IMR-90 (cell line): ENCODE results near the gene GAL3ST3. TPM values are rescaled to one million over a fixed set of nuclear protein-coding genes. Genes with fewer than 3 reads are reported as not detected.

Source experiments
- ATAC-seq: fragments of 200-7000 bp; cut with Tn5 transposase; 2 replicates; pipeline ENCODE4 v1.9.1; 2020; ENCODE audit warnings: low read depth, mild to moderate bottlenecking, moderate library complexity
- BruUV-seq: library from RNA; stranded (reverse); fragments of 400-500 nt; replicated peaks from 2 replicates; lab custom pipeline; 2021; lab: Mats Ljungman, UMichigan
- CTCF ChIA-PET: fragments of 300-600 bp; formaldehyde crosslinking; extraction: SDS; loops from one replicate; lab custom pipeline; 2021; ENCODE audit warnings: antibody characterized with exemption; lab: Yijun Ruan, JAX
- POLR2A ChIA-PET: fragments of 300-600 bp; sonication (Branson Sonifier 250); formaldehyde crosslinking; loops from one replicate; lab custom pipeline; 2022; ENCODE audit warnings: antibody characterized with exemption; ENCODE audit not compliant: unreplicated experiment; lab: Charles Lee
- DNase-seq: peaks from one replicate; pipeline ENCODE4 v3.0.0; 2013
- H2AFZ ChIP-seq: replicated peaks from 2 replicates; pipeline ENCODE3; 2013; ENCODE audit warnings: low read length, mild to moderate bottlenecking; ENCODE audit not compliant: poor library complexity
- H2AK5ac ChIP-seq: 2 replicates; pipeline ENCODE4 v1.6.1; 2013; ENCODE audit warnings: low read depth, low read length, inconsistent platforms
- H2AK9ac ChIP-seq: replicated peaks from 2 replicates; pipeline ENCODE3; 2013; ENCODE audit warnings: mild to moderate bottlenecking, low read depth, low read length, moderate library complexity; ENCODE audit not compliant: poor library complexity
- H2BK120ac ChIP-seq: 2 replicates; pipeline ENCODE4 v1.6.1; 2013; ENCODE audit warnings: low read depth, low read length, inconsistent platforms
- H2BK15ac ChIP-seq: 3 replicates; pipeline ENCODE4 v1.6.1; 2013; ENCODE audit warnings: low read depth, low read length, inconsistent platforms
- H2BK20ac ChIP-seq: 2 replicates; pipeline ENCODE4 v1.6.1; 2013; ENCODE audit warnings: low read depth, mild to moderate bottlenecking, inconsistent platforms, low read length, moderate library complexity
- H2BK5ac ChIP-seq: 2 replicates; pipeline ENCODE4 v1.6.1; 2013; ENCODE audit warnings: mild to moderate bottlenecking, low read depth, low read length, inconsistent platforms; ENCODE audit not compliant: poor library complexity, severe bottlenecking
- H3K14ac ChIP-seq: replicated peaks from 2 replicates; pipeline ENCODE4 v1.6.1; 2013; ENCODE audit warnings: low read depth, low read length, inconsistent platforms
- H3K18ac ChIP-seq: 2 replicates; pipeline ENCODE4 v1.6.1; 2013; ENCODE audit warnings: low read depth, low read length, control low read depth
- H3K23ac ChIP-seq: 2 replicates; pipeline ENCODE4 v1.6.1; 2013; ENCODE audit warnings: low read depth, low read length, inconsistent platforms
- H3K27ac ChIP-seq: 2 replicates; pipeline ENCODE4 v1.5.1; 2013; ENCODE audit warnings: mild to moderate bottlenecking, control low read depth, low read length; ENCODE audit not compliant: insufficient read depth
- H3K27me3 ChIP-seq: 2 replicates; pipeline ENCODE4 v1.6.1; 2013; ENCODE audit warnings: low read length; ENCODE audit not compliant: control insufficient read depth, insufficient read depth
- H3K36me3 ChIP-seq: 2 replicates; pipeline ENCODE4 v1.6.1; 2013; ENCODE audit warnings: low read length, mixed read lengths; ENCODE audit not compliant: control insufficient read depth, insufficient read depth
- H3K4ac ChIP-seq: 2 replicates; pipeline ENCODE4 v1.6.1; 2013; ENCODE audit warnings: low read depth, low read length, inconsistent platforms
- H3K4me1 ChIP-seq: 2 replicates; pipeline ENCODE4 v1.6.1; 2013; ENCODE audit warnings: low read length, mixed read lengths; ENCODE audit not compliant: control insufficient read depth, insufficient read depth
- H3K4me2 ChIP-seq: 2 replicates; pipeline ENCODE4 v1.6.1; 2013; ENCODE audit warnings: low read depth, mild to moderate bottlenecking, control low read depth, low read length, moderate library complexity
- H3K4me3 ChIP-seq: 2 replicates; pipeline ENCODE4 v1.5.1; 2013; ENCODE audit warnings: low read depth, mild to moderate bottlenecking, control low read depth, low read length, moderate library complexity; ENCODE audit not compliant: insufficient read depth
- H3K56ac ChIP-seq: 2 replicates; pipeline ENCODE4 v1.6.1; 2013; ENCODE audit warnings: low read length, inconsistent platforms; ENCODE audit not compliant: insufficient read depth; ENCODE audit errors: extremely low read depth
- H3K79me1 ChIP-seq, 2 experiments: 2 replicates each; pipeline ENCODE4 v1.6.1; 2013; ENCODE audit warnings: low read length in 2 of 2, inconsistent platforms in 1 of 2, low read depth in 1 of 2
- H3K9ac ChIP-seq: 2 replicates; pipeline ENCODE4 v1.6.1; 2013; ENCODE audit warnings: low read depth, low read length, control low read depth
- H3K9me1 ChIP-seq: 2 replicates; pipeline ENCODE4 v1.6.1; 2013; ENCODE audit warnings: low read length, inconsistent platforms; ENCODE audit not compliant: insufficient read depth
- H3K9me3 ChIP-seq: 2 replicates; pipeline ENCODE4 v1.6.1; 2013; ENCODE audit warnings: low read length; ENCODE audit not compliant: control insufficient read depth, insufficient read depth
- H4K20me1 ChIP-seq: 2 replicates; pipeline ENCODE4 v1.6.1; 2013; ENCODE audit warnings: low read length, inconsistent platforms; ENCODE audit not compliant: insufficient read depth
- H4K5ac ChIP-seq: 2 replicates; pipeline ENCODE4 v1.6.1; 2013; ENCODE audit warnings: mild to moderate bottlenecking, low read depth, low read length, control low read depth
- H4K8ac ChIP-seq, 2 experiments: 2 replicates each; pipeline ENCODE4 v1.6.1; 2013; ENCODE audit warnings: low read depth in 2 of 2, low read length in 2 of 2, control low read depth in 1 of 2, inconsistent platforms in 1 of 2
- H4K91ac ChIP-seq: 2 replicates; pipeline ENCODE4 v1.6.1; 2013; ENCODE audit warnings: low read depth, low read length, inconsistent platforms; ENCODE audit not compliant: insufficient read depth
- CEBPB ChIP-seq: IDR thresholded peaks from 2 replicates; pipeline ENCODE4 v1.6.1; 2012; ENCODE audit warnings: low read depth, low read length, improper control_type of control experiment
- CTCF ChIP-seq: conservative IDR thresholded peaks from 2 replicates; pipeline ENCODE4 v1.5.1; 2012; ENCODE audit warnings: mild to moderate bottlenecking, low read depth, low read length, improper control_type of control experiment
- MAFK ChIP-seq: IDR thresholded peaks from 2 replicates; pipeline ENCODE4 v1.6.1; 2012; ENCODE audit warnings: low read depth, low read length, improper control_type of control experiment
- NFE2L2 ChIP-seq: fragments of 150-350 bp; IDR thresholded peaks from 2 replicates; pipeline ENCODE4 v1.6.1; 2016; ENCODE audit warnings: low read depth, mild to moderate bottlenecking, low read length
- POLR2A ChIP-seq: IDR thresholded peaks from 2 replicates; pipeline ENCODE4 v1.6.1; 2012; ENCODE audit warnings: mild to moderate bottlenecking, low read depth, low read length
- RAD21 ChIP-seq: IDR thresholded peaks from 2 replicates; pipeline ENCODE4 v1.6.1; 2012; ENCODE audit warnings: low read length, improper control_type of control experiment
- RCOR1 ChIP-seq: IDR thresholded peaks from 2 replicates; pipeline ENCODE4 v1.6.1; 2012; ENCODE audit warnings: mild to moderate bottlenecking, low read length, improper control_type of control experiment; ENCODE audit not compliant: insufficient replicate concordance
- SMC3 ChIP-seq: fragments of 150-350 bp; IDR thresholded peaks from 2 replicates; pipeline ENCODE4 v1.6.1; 2016; ENCODE audit warnings: low read depth, mild to moderate bottlenecking, antibody characterized with exemption, low read length, moderate library complexity
- USF2 ChIP-seq: fragments of 150-350 bp; IDR thresholded peaks from 2 replicates; pipeline ENCODE4 v1.6.1; 2017; ENCODE audit warnings: mild to moderate bottlenecking, antibody characterized with exemption, low read length, low read depth
- WGBS, 2 experiments: methylation state at CpG; one replicate each; pipeline versions ENCODE4 v1.1.5 to v1.1.7; 2013; ENCODE audit warnings: missing lambda C conversion rate in 2 of 2; ENCODE audit not compliant: insufficient read length in 1 of 2; ENCODE audit errors: extremely low coverage in 2 of 2; 5-methylcytosine and 5-hydroxymethylcytosine counted together
- dilution Hi-C: fragments of 300-500 bp; cut with HindIII; formaldehyde crosslinking; loops from one replicate; pipeline ENCODE4 v1.14.3; 2018; ENCODE audit warnings: low sequenced_read_pairs; ENCODE audit not compliant: unreplicated experiment
- in situ Hi-C: fragments of 300-500 bp; cut with MboI; formaldehyde crosslinking; loops from 3 replicates; pipeline ENCODE4 v1.14.3; 2019; ENCODE audit warnings: low sequenced_read_pairs, inconsistent platforms, mixed read lengths
- intact Hi-C: fragments of 100-400 bp; cut with micrococcal nuclease; formaldehyde crosslinking; loops from 2 replicates; pipeline ENCODE4 v1.10.0; 2022
- polyA plus RNA-seq, 3 experiments: library from polyadenylated mRNA; depleted of rRNA; stranded (reverse); fragments of >200 nt; gene quantifications; 2 replicates each; pipeline ENCODE4 v1.2.3, GENCODE V29; 2012; ENCODE audit warnings: low replicate concordance in 1 of 3
- total RNA-seq: library from RNA; depleted of rRNA; stranded (reverse); fragments of >200 nt; gene quantifications from 2 replicates; pipeline ENCODE4 v1.2.3, GENCODE V29; 2012
- TF ChIP-seq, protein P1 (sequence below): fragments of 150-350 bp; IDR thresholded peaks from 2 replicates; pipeline ENCODE4 v1.6.1; 2016; ENCODE audit warnings: low read depth, mild to moderate bottlenecking, low read length, moderate library complexity, borderline replicate concordance

The GAL3ST3 gene
- total and polyA plus RNA-seq, 2 of the 4 experiments (the other 2 are of a cell fraction) = 0.19 TPM; not detected in 1

DNA sequence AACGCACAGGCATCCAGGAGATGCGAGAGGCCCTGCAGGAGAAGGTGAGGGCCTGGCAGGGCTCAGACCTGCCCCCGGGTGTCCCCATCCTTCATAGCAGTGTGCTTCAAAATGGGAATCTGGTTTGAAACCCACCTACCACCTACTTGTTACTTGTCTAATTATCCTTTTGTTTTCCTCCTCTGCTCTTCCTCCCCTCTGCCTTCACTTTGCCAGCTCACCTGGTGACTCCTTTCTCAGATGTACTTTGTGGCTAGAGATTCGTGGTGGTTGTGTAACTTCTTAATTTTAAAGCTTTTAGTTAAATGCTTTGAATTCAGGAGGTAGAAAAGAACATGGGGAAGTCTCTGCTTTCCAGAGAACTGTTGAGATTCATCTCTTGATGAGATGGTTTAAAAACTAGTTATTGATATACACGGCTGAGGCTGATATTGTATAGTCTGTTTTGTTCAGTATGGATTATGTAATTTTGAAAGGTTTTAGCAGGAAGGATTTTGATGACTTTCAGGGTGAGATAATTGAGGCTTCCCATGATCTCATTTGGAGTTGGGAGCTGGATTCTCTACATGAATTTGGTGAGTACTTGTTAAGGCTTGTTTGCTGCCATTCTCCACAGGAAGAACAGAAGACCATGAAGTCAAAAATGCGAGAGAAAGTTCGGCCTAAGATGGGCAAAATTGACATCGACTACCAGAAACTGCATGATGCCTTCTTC is 11.2 kb upstream of the GAL3ST3 start:
- WGBS, 2 experiments = 100% methylated on average over 5 of the region's 8 CpGs; no CpG with 5 or more reads in 1 of the 2 experiments
- no peak overlapping the region for H2AK9ac ChIP-seq
- peaks cover 47 to 52% of the 10 kb centered on the region in 2 experiments for H3K79me1 ChIP-seq
- no peak overlapping the region for H3K23ac ChIP-seq
- DNase-seq = no peak
- ATAC-seq = no peak
- no peak overlapping the region for H2BK120ac ChIP-seq
- H4K20me1 ChIP-seq = peaks cover 11% of the 10 kb centered on the region
- no peak overlapping the region for H3K4ac ChIP-seq
- ChIA-PET CTCF (interaction anchor here (1.2 kb wide), 1 partner anchor 8 kb away, joined by 4 read pairs; no protein-coding TSS in a partner anchor), POLR2A (no interaction called here)
- no peak overlapping the region for H2AFZ ChIP-seq
- no peak overlapping the region for H3K56ac ChIP-seq
- H3K9me1 ChIP-seq = no peaks in the 10 kb centered on the region
- TF ChIP-seq RAD21 (no peak), CEBPB (no peak), NFE2L2 (no peak), RCOR1 (no peak), POLR2A (no peak), CTCF (no peak), SMC3 (no peak), MAFK (no peak), USF2 (no peak)
- TF ChIP-seq, protein P1, sequence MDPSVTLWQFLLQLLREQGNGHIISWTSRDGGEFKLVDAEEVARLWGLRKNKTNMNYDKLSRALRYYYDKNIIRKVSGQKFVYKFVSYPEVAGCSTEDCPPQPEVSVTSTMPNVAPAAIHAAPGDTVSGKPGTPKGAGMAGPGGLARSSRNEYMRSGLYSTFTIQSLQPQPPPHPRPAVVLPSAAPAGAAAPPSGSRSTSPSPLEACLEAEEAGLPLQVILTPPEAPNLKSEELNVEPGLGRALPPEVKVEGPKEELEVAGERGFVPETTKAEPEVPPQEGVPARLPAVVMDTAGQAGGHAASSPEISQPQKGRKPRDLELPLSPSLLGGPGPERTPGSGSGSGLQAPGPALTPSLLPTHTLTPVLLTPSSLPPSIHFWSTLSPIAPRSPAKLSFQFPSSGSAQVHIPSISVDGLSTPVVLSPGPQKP = no peak
- H3K9me3 ChIP-seq = no peaks in the 10 kb centered on the region
- in situ Hi-C loops (no loop called here), dilution Hi-C loops (no loop called here), intact Hi-C loops (no loop called here)
- H4K91ac ChIP-seq = no peak overlapping the region
- H2BK5ac ChIP-seq = no peak overlapping the region
- no peak overlapping the region for H4K5ac ChIP-seq
- no peak overlapping the region for H4K8ac ChIP-seq
- H3K27me3 ChIP-seq = no peaks in the 10 kb centered on the region
- H3K4me3 ChIP-seq = no peak overlapping the region
- H3K14ac ChIP-seq = no peak overlapping the region
- peaks cover 71% of the 10 kb centered on the region for H3K36me3 ChIP-seq
- BruUV-seq = no TSS peak
- H3K4me1 ChIP-seq = no peaks in the 10 kb centered on the region
- no peak overlapping the region for H3K4me2 ChIP-seq
- H2BK20ac ChIP-seq = no peak overlapping the region
- H3K27ac ChIP-seq = no peak overlapping the region
- no peak overlapping the region for H3K9ac ChIP-seq
- no peak overlapping the region for H2AK5ac ChIP-seq
- H3K18ac ChIP-seq = no peak overlapping the region
- H2BK15ac ChIP-seq = no peak overlapping the region
